Effector memory CD4-positive, alpha-beta T cell (primary cell): Measurements from ENCODE around the gene MAP3K1.
"Not testable (repeated sequence)": the region's sequence is repeated elsewhere in the genome, so short reads cannot be mapped to it uniquely, and the experiment has no call there.

Experiments
- DNase-seq, 3 donors: peaks; one replicate each; pipeline ENCODE4 v3.0.0-alpha.2; 2020
- H3K27ac ChIP-seq: 2 replicates; pipeline ENCODE4 v1.7.0; 2013; ENCODE audit warnings: mild to moderate bottlenecking, low read length, moderate library complexity; ENCODE audit not compliant: insufficient read depth, poor library complexity, severe bottlenecking
- H3K27me3 ChIP-seq: replicated peaks from 2 replicates; pipeline ENCODE4 v1.7.0; 2013; ENCODE audit warnings: mild to moderate bottlenecking, low read length; ENCODE audit not compliant: insufficient read depth, control insufficient read depth, poor library complexity, severe bottlenecking
- H3K36me3 ChIP-seq: 2 replicates; pipeline ENCODE4 v1.7.0; 2013; ENCODE audit warnings: mild to moderate bottlenecking, low read length, moderate library complexity; ENCODE audit not compliant: control insufficient read depth, insufficient read depth
- H3K4me1 ChIP-seq: 2 replicates; pipeline ENCODE4 v1.7.0; 2013; ENCODE audit warnings: low read length, mild to moderate bottlenecking; ENCODE audit not compliant: control insufficient read depth, insufficient read depth, poor library complexity, severe bottlenecking
- H3K4me3 ChIP-seq: 2 replicates; pipeline ENCODE4 v1.7.0; 2013; ENCODE audit warnings: low read length, low read depth, mild to moderate bottlenecking; ENCODE audit not compliant: insufficient read depth, poor library complexity, severe bottlenecking
- H3K9me3 ChIP-seq: 2 replicates; pipeline ENCODE4 v1.7.0; 2013; ENCODE audit warnings: mild to moderate bottlenecking, low read length, moderate library complexity; ENCODE audit not compliant: control insufficient read depth

The MAP3K1 gene

DNA sequence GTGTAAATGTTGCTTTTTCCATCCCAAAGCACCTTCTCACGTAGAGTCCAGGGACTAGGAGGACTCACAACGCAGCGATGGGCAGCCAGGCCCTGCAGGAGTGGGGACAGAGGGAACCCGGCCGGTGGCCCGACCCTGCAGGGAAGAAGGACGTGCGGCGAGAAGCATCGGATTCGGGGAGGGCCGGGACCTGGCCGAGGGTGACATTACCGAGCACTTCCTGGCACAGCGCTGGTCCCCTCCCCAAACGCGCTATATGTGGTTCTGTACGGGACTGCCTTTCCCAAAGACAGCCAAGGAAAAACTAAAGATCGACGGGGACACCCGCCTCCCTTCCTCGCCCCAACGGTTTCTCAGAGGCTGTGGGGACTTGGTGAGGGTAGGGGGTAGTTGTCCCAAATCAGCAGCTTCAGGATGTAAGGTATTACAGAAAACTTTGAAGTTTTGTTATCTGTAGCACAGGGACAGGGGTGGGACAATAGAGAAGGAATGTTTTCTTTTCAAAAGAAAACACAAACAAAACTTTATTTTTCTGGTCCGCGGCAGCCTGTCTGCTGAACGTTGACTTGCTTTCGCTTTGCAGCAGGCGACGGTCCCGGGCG is 887 bp upstream of the MAP3K1 start:
- H3K9me3 ChIP-seq: no peaks in the 10 kb centered on the region
- no peaks in the 10 kb centered on the region for H3K36me3 ChIP-seq
- peak overlapping the region; percentile 93 for H3K27ac ChIP-seq
- no peaks in the 10 kb centered on the region for H3K4me1 ChIP-seq
- peak; percentile 9 to 45 (median 28) for DNase-seq
- H3K27me3 ChIP-seq: no peaks in the 10 kb centered on the region
- peak overlapping the region; percentile 83 for H3K4me3 ChIP-seq

DNA sequence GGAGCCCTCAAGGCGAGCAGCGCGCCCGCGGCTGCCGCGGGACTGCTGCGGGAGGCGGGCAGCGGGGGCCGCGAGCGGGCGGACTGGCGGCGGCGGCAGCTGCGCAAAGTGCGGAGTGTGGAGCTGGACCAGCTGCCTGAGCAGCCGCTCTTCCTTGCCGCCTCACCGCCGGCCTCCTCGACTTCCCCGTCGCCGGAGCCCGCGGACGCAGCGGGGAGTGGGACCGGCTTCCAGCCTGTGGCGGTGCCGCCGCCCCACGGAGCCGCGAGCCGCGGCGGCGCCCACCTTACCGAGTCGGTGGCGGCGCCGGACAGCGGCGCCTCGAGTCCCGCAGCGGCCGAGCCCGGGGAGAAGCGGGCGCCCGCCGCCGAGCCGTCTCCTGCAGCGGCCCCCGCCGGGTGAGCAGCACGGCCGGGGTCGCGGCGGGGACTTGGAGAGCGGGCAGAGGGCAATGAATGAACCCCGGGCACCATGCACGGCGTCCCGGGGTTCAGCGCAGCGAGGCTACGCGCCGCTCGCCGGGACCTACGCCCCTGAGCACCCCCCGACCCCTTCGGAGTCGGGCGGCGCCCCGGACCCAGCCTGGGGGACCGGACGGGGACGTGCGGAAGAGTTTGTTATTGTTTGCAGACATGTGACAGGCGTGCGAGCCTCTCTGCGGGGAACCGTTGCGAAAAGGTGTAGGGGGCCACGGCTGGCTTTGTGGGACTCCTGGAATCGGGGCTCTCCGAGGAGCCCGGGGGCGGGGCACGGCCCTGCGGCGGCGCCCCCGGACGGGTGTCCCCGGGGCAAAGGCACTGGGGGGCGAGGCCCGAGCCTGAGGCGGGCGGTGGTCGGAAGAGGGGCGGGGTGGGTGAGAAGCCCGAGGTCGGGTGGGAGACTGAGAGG is 553 bp downstream of the MAP3K1 start:
- no peaks in the 10 kb centered on the region for H3K27me3 ChIP-seq
- peak overlapping the region; percentile 83 for H3K4me3 ChIP-seq
- H3K36me3 ChIP-seq: no peaks in the 10 kb centered on the region
- DNase-seq: peak; percentile 12 to 28 (median 24)
- peak overlapping the region; percentile 93 for H3K27ac ChIP-seq
- H3K9me3 ChIP-seq: no peaks in the 10 kb centered on the region
- H3K4me1 ChIP-seq: peaks cover 5% of the 10 kb centered on the region

- Histone ChIP-seq H3K36me3 (no peaks in the 10 kb centered on the region), H3K27me3 (no peaks in the 10 kb centered on the region), H3K4me1 (peaks cover 5% of the 10 kb centered on the region), H3K27ac (peak overlapping the region; percentile 93), H3K9me3 (no peaks in the 10 kb centered on the region), H3K4me3 (peak overlapping the region; percentile 83)
- DNase-seq: peak; percentile 38 to 57 (median 50)
These were observed 1.3 kb downstream of the MAP3K1 start for GRCh38 chr5:56816546-56817081.

DNA sequence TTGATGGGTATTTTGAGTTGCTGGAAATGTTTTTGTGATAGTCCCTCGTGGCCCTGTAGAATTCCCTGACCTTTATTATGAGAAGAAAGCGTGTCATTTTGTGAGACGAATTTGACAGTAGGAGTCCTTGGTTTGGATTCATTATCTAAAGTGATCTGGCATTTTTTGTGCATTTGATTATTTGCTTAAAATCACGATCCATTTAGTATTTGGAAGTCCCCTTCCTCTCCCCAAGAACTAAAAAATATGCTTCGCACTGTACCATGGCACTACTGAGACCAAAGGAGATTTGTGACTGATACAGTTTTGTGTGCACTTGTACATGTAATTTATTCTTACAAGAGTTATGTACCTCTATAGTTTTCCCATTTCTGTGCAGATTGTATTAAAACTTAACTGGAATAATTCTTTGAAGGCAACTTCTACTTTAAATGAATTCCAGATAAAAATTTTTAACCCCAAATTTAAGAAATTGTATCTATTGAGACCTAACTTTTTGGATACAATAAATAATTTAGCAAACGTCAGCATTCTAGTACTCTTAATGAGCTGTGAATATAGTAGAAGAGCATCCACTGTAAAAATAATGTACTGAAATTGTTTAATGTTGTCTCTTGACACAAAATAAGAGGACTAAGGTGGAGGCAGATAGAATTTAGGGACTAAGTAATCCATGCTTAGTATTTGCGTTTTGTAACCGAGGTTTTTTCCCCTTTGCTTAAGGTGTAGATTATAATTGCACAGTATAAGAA is 2.1 kb downstream of the MAP3K1 start:
- Histone ChIP-seq H3K4me3 (peak overlapping the region; percentile 83), H3K4me1 (peaks cover 12% of the 10 kb centered on the region), H3K27me3 (no peaks in the 10 kb centered on the region), H3K9me3 (no peaks in the 10 kb centered on the region), H3K36me3 (no peaks in the 10 kb centered on the region), H3K27ac (peak overlapping the region; percentile 93)
- DNase-seq: no peak

GRCh38 chr5:56818450-56819037 is 3.2 kb downstream of the MAP3K1 start:
- peaks cover 21% of the 10 kb centered on the region for H3K4me1 ChIP-seq
- peak overlapping the region; percentile 93 for H3K27ac ChIP-seq
- peak overlapping the region; percentile 83 for H3K4me3 ChIP-seq
- H3K27me3 ChIP-seq: no peaks in the 10 kb centered on the region
- no peak for DNase-seq
- no peaks in the 10 kb centered on the region for H3K9me3 ChIP-seq
- no peaks in the 10 kb centered on the region for H3K36me3 ChIP-seq

DNA sequence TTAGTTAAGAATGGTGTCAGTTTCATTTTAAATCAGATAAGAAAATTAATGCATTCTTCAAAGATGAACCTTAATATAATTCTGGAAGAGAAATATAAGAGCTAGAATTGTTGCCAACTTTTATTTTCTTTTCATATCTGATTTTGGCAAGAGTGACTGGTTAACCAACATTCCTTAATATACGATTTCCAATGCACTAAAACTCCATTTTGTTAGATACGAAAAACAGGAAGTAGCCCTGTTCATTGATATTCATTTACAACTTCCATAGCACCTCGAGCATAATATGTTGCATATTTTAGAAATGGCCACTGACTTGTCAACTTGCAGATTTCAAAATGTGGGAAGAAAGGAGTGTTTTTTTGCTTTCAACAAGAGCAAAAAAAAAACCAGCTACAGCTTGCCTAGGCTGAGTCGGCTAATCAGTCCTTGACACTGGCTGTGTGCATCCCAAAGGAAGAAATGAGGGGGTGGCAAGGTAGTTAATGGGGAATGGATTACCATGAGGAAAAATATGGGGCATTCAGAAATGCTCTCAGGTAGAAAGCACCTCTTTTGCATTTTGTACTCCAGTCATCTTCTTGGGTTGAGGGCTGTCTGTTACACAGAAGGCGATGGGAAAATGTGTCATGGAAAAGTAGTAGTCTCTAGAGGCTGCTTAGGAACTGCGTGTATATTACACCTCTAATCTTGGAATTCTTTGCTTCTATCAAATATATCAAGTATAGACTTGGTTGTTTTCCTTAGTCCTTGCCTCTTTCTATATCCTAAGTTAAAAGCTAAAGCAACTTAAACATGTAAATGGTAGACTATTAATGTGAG is 3.9 kb downstream of the MAP3K1 start:
- Histone ChIP-seq H3K4me1 (peaks cover 27% of the 10 kb centered on the region), H3K9me3 (no peaks in the 10 kb centered on the region), H3K36me3 (no peaks in the 10 kb centered on the region), H3K27me3 (no peaks in the 10 kb centered on the region), H3K4me3 (peak overlapping the region; percentile 83), H3K27ac (peak overlapping the region; percentile 93)
- DNase-seq: no peak

GRCh38 chr5:56821868-56822267 is 6.5 kb downstream of the MAP3K1 start:
- H3K36me3 ChIP-seq, H3K27me3 ChIP-seq, DNase-seq, H3K4me3 ChIP-seq, H3K27ac ChIP-seq, H3K9me3 ChIP-seq: not testable (repeated sequence)
- H3K4me1 ChIP-seq: peaks cover 46% of the 10 kb centered on the region

- Histone ChIP-seq H3K27me3 (no peaks in the 10 kb centered on the region), H3K27ac (peak overlapping the region; percentile 8), H3K36me3 (no peaks in the 10 kb centered on the region), H3K9me3 (no peaks in the 10 kb centered on the region), H3K4me3 (peak overlapping the region; percentile 22), H3K4me1 (peaks cover 57% of the 10 kb centered on the region)
- no peak for DNase-seq
These were observed 7.6 kb downstream of the MAP3K1 start for GRCh38 chr5:56822981-56823380.

DNA sequence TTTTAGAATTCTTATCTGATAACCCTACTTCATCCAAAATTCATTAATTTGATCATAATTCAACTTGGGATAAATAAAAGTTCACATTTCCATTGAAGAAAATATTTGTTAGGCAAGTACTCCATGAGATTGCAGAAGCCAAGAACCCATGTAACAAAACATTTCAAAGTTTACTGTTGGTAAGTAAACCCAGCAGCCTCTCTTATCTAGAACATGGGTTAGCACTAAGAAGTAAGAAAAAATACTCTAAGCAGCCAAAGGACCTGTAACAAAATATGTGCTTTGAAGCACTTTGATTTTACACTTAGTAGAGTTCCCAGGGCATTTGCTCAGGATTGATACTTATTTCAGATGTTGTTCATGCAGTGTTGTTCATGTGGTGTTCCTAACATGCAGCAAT is 8.7 kb downstream of the MAP3K1 start:
- DNase-seq: no peak
- Histone ChIP-seq H3K27ac (no peak overlapping the region), H3K36me3 (no peaks in the 10 kb centered on the region), H3K4me1 (peaks cover 60% of the 10 kb centered on the region), H3K4me3 (no peak overlapping the region), H3K27me3 (no peaks in the 10 kb centered on the region), H3K9me3 (no peaks in the 10 kb centered on the region)
